ENCODE measurements around the gene PKNOX2. TPM values are rescaled to one million over a fixed set of nuclear protein-coding genes. Genes with fewer than 3 reads are reported as not detected.

PKNOX2 gene
- total RNA-seq, 1 experiment from 2014 or later: 3.7 TPM

DNA sequence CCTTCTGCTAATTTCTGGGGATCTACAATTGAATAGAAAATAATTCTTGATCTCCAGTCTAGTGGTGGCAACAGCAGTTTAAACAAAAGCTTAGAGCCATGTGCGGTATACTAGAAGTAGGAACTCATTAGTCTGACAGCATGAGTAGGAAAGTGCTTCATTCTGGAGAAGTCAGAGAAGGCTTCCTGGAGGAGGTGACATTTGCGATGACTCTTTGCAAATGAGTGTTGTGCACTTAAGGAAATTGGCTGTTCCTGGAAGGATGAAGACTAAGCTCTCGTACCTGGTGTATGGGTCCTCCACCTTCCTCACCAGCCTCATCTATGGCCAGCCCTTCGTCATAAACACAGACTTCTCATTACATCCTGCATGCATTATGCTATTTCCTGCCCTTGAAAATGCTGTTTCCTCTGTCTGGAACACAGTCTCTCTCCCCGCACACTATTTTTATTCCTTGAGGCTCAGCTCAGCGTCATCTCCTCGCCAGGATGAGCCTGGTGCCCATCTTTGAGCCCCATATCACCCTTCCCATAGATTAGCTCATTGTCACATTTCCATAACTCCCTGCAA, 132.9 kb downstream of the PKNOX2 start:
- no peak for ATAC-seq
- Mint-ChIP-seq H3K36me3 (no peaks in the 10 kb centered on the region), H3K4me3 (no peak overlapping the region), H3K9me3 (no peaks in the 10 kb centered on the region), H3K27ac (no peak overlapping the region), H3K4me1 (no peaks in the 10 kb centered on the region; the same call in 1 of the 2 replicates), H3K27me3 (ENCODE audit: low read depth) (no peaks in the 10 kb centered on the region)
- no peak for DNase-seq (ENCODE audit: low spot score)
- no peak for TF ChIP-seq ZNF416 (CRISPR knock-in tag; IDR thresholded peaks at IDR 0.05)
- TF ChIP-seq FOXP1 (CRISPR knock-in tag; IDR thresholded peaks at IDR 0.05; ENCODE audit: borderline replicate concordance): no peak
- POLR2A ChIA-PET: no interaction called here
- CTCF ChIA-PET: interaction anchor here (0.9 kb wide), 1 partner anchor 49 kb away, joined by 5 read pairs; no protein-coding TSS in a partner anchor

DNA sequence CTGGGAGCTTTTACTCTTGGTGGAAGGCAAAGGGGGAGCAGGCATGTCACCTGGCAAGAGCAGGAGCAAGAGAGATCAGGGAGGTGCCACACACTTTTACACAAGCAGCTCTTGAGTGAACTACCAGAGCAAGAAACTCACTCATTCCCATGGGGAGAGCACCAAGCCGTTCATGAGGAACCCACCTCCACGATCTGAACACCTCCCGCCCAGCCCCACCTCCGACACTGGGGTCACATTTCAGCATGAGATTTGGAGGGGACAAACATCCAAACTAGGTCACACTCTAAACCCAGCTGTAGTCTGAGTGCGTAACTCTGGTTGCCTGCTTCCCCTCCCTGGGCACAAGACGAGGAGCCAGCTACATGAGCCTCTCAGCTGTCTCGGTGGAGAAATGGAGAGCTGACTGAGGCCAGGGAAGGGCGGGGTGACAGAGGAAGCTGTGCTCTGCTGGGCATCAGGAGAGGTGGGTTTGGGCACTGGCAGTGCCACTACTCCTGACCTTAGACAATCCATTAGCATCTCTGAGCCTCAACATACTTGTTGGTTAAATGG, 134.6 kb downstream of the PKNOX2 start:
- Mint-ChIP-seq H3K27ac (no peak overlapping the region), H3K4me3 (no peak overlapping the region), H3K27me3 (ENCODE audit: low read depth) (no peaks in the 10 kb centered on the region), H3K9me3 (no peaks in the 10 kb centered on the region), H3K36me3 (no peaks in the 10 kb centered on the region), H3K4me1 (no peaks in the 10 kb centered on the region; the same call in 1 of the 2 replicates)
- DNase-seq (ENCODE audit: low spot score) (no peak), ATAC-seq (no peak)
- CTCF ChIA-PET: no interaction called here
- POLR2A ChIA-PET: interaction anchor here (0.8 kb wide), 1 partner anchor 46 kb away, joined by 3 read pairs; no protein-coding TSS in a partner anchor
- no peak for TF ChIP-seq NR3C1 (CRISPR knock-in tag; conservative IDR thresholded peaks at IDR 0.05; ENCODE audit: low read depth)
- TF ChIP-seq, protein P1, sequence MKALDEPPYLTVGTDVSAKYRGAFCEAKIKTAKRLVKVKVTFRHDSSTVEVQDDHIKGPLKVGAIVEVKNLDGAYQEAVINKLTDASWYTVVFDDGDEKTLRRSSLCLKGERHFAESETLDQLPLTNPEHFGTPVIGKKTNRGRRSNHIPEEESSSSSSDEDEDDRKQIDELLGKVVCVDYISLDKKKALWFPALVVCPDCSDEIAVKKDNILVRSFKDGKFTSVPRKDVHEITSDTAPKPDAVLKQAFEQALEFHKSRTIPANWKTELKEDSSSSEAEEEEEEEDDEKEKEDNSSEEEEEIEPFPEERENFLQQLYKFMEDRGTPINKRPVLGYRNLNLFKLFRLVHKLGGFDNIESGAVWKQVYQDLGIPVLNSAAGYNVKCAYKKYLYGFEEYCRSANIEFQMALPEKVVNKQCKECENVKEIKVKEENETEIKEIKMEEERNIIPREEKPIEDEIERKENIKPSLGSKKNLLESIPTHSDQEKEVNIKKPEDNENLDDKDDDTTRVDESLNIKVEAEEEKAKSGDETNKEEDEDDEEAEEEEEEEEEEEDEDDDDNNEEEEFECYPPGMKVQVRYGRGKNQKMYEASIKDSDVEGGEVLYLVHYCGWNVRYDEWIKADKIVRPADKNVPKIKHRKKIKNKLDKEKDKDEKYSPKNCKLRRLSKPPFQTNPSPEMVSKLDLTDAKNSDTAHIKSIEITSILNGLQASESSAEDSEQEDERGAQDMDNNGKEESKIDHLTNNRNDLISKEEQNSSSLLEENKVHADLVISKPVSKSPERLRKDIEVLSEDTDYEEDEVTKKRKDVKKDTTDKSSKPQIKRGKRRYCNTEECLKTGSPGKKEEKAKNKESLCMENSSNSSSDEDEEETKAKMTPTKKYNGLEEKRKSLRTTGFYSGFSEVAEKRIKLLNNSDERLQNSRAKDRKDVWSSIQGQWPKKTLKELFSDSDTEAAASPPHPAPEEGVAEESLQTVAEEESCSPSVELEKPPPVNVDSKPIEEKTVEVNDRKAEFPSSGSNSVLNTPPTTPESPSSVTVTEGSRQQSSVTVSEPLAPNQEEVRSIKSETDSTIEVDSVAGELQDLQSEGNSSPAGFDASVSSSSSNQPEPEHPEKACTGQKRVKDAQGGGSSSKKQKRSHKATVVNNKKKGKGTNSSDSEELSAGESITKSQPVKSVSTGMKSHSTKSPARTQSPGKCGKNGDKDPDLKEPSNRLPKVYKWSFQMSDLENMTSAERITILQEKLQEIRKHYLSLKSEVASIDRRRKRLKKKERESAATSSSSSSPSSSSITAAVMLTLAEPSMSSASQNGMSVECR (CRISPR knock-in tag; IDR thresholded peaks at IDR 0.05; ENCODE audit: borderline replicate concordance): no peak
- TF ChIP-seq IRF2 (CRISPR knock-in tag; IDR thresholded peaks at IDR 0.05; ENCODE audit: borderline replicate concordance, low read depth): no peak
- TF ChIP-seq, protein P2, sequence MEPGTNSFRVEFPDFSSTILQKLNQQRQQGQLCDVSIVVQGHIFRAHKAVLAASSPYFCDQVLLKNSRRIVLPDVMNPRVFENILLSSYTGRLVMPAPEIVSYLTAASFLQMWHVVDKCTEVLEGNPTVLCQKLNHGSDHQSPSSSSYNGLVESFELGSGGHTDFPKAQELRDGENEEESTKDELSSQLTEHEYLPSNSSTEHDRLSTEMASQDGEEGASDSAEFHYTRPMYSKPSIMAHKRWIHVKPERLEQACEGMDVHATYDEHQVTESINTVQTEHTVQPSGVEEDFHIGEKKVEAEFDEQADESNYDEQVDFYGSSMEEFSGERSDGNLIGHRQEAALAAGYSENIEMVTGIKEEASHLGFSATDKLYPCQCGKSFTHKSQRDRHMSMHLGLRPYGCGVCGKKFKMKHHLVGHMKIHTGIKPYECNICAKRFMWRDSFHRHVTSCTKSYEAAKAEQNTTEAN (CRISPR knock-in tag; IDR thresholded peaks at IDR 0.05): no peak
- TF ChIP-seq, protein P3, sequence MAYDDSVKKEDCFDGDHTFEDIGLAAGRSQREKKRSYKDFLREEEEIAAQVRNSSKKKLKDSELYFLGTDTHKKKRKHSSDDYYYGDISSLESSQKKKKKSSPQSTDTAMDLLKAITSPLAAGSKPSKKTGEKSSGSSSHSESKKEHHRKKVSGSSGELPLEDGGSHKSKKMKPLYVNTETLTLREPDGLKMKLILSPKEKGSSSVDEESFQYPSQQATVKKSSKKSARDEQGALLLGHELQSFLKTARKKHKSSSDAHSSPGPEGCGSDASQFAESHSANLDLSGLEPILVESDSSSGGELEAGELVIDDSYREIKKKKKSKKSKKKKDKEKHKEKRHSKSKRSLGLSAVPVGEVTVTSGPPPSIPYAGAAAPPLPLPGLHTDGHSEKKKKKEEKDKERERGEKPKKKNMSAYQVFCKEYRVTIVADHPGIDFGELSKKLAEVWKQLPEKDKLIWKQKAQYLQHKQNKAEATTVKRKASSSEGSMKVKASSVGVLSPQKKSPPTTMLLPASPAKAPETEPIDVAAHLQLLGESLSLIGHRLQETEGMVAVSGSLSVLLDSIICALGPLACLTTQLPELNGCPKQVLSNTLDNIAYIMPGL (CRISPR knock-in tag; IDR thresholded peaks at IDR 0.05): no peak
- TF ChIP-seq, protein P4, sequence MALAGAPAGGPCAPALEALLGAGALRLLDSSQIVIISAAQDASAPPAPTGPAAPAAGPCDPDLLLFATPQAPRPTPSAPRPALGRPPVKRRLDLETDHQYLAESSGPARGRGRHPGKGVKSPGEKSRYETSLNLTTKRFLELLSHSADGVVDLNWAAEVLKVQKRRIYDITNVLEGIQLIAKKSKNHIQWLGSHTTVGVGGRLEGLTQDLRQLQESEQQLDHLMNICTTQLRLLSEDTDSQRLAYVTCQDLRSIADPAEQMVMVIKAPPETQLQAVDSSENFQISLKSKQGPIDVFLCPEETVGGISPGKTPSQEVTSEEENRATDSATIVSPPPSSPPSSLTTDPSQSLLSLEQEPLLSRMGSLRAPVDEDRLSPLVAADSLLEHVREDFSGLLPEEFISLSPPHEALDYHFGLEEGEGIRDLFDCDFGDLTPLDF (CRISPR knock-in tag; IDR thresholded peaks at IDR 0.05): no peak
- TF ChIP-seq SOX15 (CRISPR knock-in tag; IDR thresholded peaks at IDR 0.05): no peak
- TF ChIP-seq, protein P5, sequence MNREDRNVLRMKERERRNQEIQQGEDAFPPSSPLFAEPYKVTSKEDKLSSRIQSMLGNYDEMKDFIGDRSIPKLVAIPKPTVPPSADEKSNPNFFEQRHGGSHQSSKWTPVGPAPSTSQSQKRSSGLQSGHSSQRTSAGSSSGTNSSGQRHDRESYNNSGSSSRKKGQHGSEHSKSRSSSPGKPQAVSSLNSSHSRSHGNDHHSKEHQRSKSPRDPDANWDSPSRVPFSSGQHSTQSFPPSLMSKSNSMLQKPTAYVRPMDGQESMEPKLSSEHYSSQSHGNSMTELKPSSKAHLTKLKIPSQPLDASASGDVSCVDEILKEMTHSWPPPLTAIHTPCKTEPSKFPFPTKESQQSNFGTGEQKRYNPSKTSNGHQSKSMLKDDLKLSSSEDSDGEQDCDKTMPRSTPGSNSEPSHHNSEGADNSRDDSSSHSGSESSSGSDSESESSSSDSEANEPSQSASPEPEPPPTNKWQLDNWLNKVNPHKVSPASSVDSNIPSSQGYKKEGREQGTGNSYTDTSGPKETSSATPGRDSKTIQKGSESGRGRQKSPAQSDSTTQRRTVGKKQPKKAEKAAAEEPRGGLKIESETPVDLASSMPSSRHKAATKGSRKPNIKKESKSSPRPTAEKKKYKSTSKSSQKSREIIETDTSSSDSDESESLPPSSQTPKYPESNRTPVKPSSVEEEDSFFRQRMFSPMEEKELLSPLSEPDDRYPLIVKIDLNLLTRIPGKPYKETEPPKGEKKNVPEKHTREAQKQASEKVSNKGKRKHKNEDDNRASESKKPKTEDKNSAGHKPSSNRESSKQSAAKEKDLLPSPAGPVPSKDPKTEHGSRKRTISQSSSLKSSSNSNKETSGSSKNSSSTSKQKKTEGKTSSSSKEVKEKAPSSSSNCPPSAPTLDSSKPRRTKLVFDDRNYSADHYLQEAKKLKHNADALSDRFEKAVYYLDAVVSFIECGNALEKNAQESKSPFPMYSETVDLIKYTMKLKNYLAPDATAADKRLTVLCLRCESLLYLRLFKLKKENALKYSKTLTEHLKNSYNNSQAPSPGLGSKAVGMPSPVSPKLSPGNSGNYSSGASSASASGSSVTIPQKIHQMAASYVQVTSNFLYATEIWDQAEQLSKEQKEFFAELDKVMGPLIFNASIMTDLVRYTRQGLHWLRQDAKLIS (CRISPR knock-in tag; IDR thresholded peaks at IDR 0.05; ENCODE audit: borderline replicate concordance): no peak
- TF ChIP-seq SP1 (CRISPR knock-in tag; conservative IDR thresholded peaks at IDR 0.05): no peak
- TF ChIP-seq ZNF396 (CRISPR knock-in tag; IDR thresholded peaks at IDR 0.05; ENCODE audit: borderline replicate concordance): no peak
- no peak for TF ChIP-seq GABPB1 (CRISPR knock-in tag; IDR thresholded peaks at IDR 0.05)
- TF ChIP-seq NR2C2 (CRISPR knock-in tag; IDR thresholded peaks at IDR 0.05): no peak
- TF ChIP-seq, protein P6, sequence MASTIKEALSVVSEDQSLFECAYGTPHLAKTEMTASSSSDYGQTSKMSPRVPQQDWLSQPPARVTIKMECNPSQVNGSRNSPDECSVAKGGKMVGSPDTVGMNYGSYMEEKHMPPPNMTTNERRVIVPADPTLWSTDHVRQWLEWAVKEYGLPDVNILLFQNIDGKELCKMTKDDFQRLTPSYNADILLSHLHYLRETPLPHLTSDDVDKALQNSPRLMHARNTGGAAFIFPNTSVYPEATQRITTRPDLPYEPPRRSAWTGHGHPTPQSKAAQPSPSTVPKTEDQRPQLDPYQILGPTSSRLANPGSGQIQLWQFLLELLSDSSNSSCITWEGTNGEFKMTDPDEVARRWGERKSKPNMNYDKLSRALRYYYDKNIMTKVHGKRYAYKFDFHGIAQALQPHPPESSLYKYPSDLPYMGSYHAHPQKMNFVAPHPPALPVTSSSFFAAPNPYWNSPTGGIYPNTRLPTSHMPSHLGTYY (CRISPR knock-in tag; IDR thresholded peaks at IDR 0.05): no peak
- TF ChIP-seq RELA (CRISPR knock-in tag; IDR thresholded peaks at IDR 0.05; ENCODE audit: borderline replicate concordance): no peak
- TF ChIP-seq, protein P7, sequence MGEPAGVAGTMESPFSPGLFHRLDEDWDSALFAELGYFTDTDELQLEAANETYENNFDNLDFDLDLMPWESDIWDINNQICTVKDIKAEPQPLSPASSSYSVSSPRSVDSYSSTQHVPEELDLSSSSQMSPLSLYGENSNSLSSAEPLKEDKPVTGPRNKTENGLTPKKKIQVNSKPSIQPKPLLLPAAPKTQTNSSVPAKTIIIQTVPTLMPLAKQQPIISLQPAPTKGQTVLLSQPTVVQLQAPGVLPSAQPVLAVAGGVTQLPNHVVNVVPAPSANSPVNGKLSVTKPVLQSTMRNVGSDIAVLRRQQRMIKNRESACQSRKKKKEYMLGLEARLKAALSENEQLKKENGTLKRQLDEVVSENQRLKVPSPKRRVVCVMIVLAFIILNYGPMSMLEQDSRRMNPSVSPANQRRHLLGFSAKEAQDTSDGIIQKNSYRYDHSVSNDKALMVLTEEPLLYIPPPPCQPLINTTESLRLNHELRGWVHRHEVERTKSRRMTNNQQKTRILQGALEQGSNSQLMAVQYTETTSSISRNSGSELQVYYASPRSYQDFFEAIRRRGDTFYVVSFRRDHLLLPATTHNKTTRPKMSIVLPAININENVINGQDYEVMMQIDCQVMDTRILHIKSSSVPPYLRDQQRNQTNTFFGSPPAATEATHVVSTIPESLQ (CRISPR knock-in tag; IDR thresholded peaks at IDR 0.05): no peak
- TF ChIP-seq TP53 (CRISPR knock-in tag; IDR thresholded peaks at IDR 0.05): no peak

Data from WTC11 (cell line).